Measurements from ENCODE around the gene MAPT.

DNA sequence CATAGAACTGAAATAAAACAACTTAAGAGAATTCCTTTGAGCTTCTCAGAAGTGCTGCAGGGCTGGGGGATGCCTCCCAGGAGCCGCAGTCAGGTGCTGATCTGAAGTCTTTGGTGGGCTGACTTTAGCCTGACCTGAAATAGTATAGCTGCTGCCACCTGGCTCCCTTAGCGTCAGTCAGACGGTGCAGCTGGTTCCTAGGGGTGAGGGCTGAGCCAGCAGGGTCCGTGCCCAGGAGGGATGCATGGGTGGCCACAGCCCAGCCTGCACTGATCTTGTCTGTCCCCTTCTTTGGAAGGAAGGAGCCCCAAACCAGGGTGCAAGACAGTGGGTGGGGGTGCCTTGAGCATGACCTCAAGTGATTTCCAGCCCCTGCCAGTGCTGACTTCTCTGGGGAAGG lies 11.5 kb downstream of the MAPT start:
- TF ChIP-seq CTCF (conservative IDR thresholded peaks at IDR 0.05) (no peak), ZFX (IDR thresholded peaks at IDR 0.05) (no peak)
